Karpas-422 (cell line): ENCODE measurements around the gene STK32B. TPM values are rescaled to one million over a fixed set of nuclear protein-coding genes. Genes with fewer than 3 reads are reported as not detected.

Source experiments
- DNase-seq: peaks from one replicate; pipeline ENCODE4 v3.0.0-alpha.2; 2015
- H2AFZ ChIP-seq: fragments of 200-600 bp; sonication (generic); 2 replicates; pipeline ENCODE4 v1.6.1; 2014; ENCODE audit warnings: antibody characterized with exemption, low read length, mixed read lengths
- H3K27ac ChIP-seq: fragments of 200-600 bp; sonication (generic); 2 replicates; pipeline ENCODE4 v1.5.1; 2014; ENCODE audit warnings: mild to moderate bottlenecking, low read length, moderate library complexity
- H3K27me3 ChIP-seq: fragments of 200-600 bp; sonication (generic); 2 replicates; pipeline ENCODE4 v1.6.1; 2014; ENCODE audit warnings: low read length, mixed read lengths
- H3K36me3 ChIP-seq: fragments of 200-600 bp; sonication (generic); 2 replicates; pipeline ENCODE4 v1.6.1; 2014; ENCODE audit warnings: low read length, mixed read lengths; ENCODE audit not compliant: insufficient read depth
- H3K4me1 ChIP-seq: fragments of 200-600 bp; sonication (generic); 2 replicates; pipeline ENCODE4 v1.6.1; 2014; ENCODE audit warnings: mild to moderate bottlenecking, low read length, mixed read lengths
- H3K4me2 ChIP-seq: fragments of 200-600 bp; sonication (generic); 2 replicates; pipeline ENCODE4 v1.6.1; 2014; ENCODE audit warnings: low read length, low read depth, mild to moderate bottlenecking; ENCODE audit not compliant: poor library complexity, severe bottlenecking
- H3K4me3 ChIP-seq: fragments of 200-600 bp; sonication (generic); 2 replicates; pipeline ENCODE4 v1.5.1; 2014; ENCODE audit warnings: mild to moderate bottlenecking, antibody characterized with exemption, low read length, mixed read lengths
- H3K79me2 ChIP-seq: fragments of 200-600 bp; sonication (generic); 2 replicates; pipeline ENCODE4 v1.6.1; 2014; ENCODE audit warnings: mild to moderate bottlenecking, low read length, mixed read lengths
- H3K9ac ChIP-seq: fragments of 200-600 bp; sonication (generic); 2 replicates; pipeline ENCODE4 v1.6.0; 2014; ENCODE audit warnings: low read length
- H3K9me2 ChIP-seq: fragments of 200-600 bp; sonication (generic), shearing (Covaris generic); replicated peaks from 2 replicates; pipeline ENCODE4 v1.6.0; 2014; ENCODE audit warnings: mild to moderate bottlenecking, low read length, moderate library complexity; ENCODE audit not compliant: insufficient read depth
- H3K9me3 ChIP-seq: fragments of 300-700, 200-600 bp; sonication (generic); 2 replicates; pipeline ENCODE4 v1.6.1; 2014; ENCODE audit warnings: low read length, mixed read lengths
- H4K20me1 ChIP-seq: fragments of 200-600 bp; sonication (generic); 2 replicates; pipeline ENCODE4 v1.6.1; 2014; ENCODE audit warnings: mild to moderate bottlenecking, antibody characterized with exemption, low read length, low read depth; ENCODE audit not compliant: insufficient read depth
- total RNA-seq: library from RNA; depleted of rRNA; stranded (reverse); fragments of >200 nt; shearing (Covaris generic); gene quantifications from 2 replicates; pipeline ENCODE4 v1.2.3, GENCODE V29; 2014; ENCODE audit warnings: low replicate concordance

The STK32B gene
- total RNA-seq, 1 experiment from 2014 or later: not detected

GRCh38 chr4:5218376-5219069 lies 167.2 kb downstream of the STK32B start:
- no peak overlapping the region for H3K4me2 ChIP-seq
- H3K9me3 ChIP-seq: no peaks in the 10 kb centered on the region
- DNase-seq: no peak
- H3K36me3 ChIP-seq: no peaks in the 10 kb centered on the region
- H3K9me2 ChIP-seq: no peaks in the 10 kb centered on the region; the same call in 1 of the 2 replicates
- H4K20me1 ChIP-seq: no peaks in the 10 kb centered on the region
- no peaks in the 10 kb centered on the region for H3K79me2 ChIP-seq
- no peak overlapping the region for H3K27ac ChIP-seq
- no peak overlapping the region for H3K4me3 ChIP-seq
- no peaks in the 10 kb centered on the region for H3K27me3 ChIP-seq
- H3K9ac ChIP-seq: no peak overlapping the region
- H3K4me1 ChIP-seq: no peaks in the 10 kb centered on the region
- no peak overlapping the region for H2AFZ ChIP-seq

GRCh38 chr4:5220028-5220427 lies 168.7 kb downstream of the STK32B start:
- Histone ChIP-seq H3K27me3 (no peaks in the 10 kb centered on the region), H3K79me2 (no peaks in the 10 kb centered on the region), H4K20me1 (no peaks in the 10 kb centered on the region), H3K4me1 (no peaks in the 10 kb centered on the region), H3K9ac (no peak overlapping the region), H3K4me3 (no peak overlapping the region), H2AFZ (no peak overlapping the region), H3K4me2 (no peak overlapping the region), H3K36me3 (no peaks in the 10 kb centered on the region), H3K9me3 (no peaks in the 10 kb centered on the region), H3K9me2 (no peaks in the 10 kb centered on the region; the same call in 1 of the 2 replicates), H3K27ac (no peak overlapping the region)
- peak; percentile 49 for DNase-seq

GRCh38 chr4:5222047-5222446 lies 170.8 kb downstream of the STK32B start:
- H3K27me3 ChIP-seq: no peaks in the 10 kb centered on the region
- H3K27ac ChIP-seq: no peak overlapping the region

GRCh38 chr4:5222951-5223350 lies 171.7 kb downstream of the STK32B start:
- H3K9ac ChIP-seq: no peak overlapping the region
- H4K20me1 ChIP-seq: no peaks in the 10 kb centered on the region
- H3K4me2 ChIP-seq: no peak overlapping the region
- H3K27me3 ChIP-seq: no peaks in the 10 kb centered on the region
- H3K9me2 ChIP-seq: no peaks in the 10 kb centered on the region
- no peak overlapping the region for H3K27ac ChIP-seq
- no peaks in the 10 kb centered on the region for H3K36me3 ChIP-seq
- no peaks in the 10 kb centered on the region for H3K79me2 ChIP-seq
- H3K4me3 ChIP-seq: no peak overlapping the region
- no peaks in the 10 kb centered on the region for H3K9me3 ChIP-seq
- H3K4me1 ChIP-seq: no peaks in the 10 kb centered on the region
- no peak for DNase-seq
- H2AFZ ChIP-seq: no peak overlapping the region

More at GRCh38 chr4:5222047-5222446, 170.8 kb downstream of the STK32B start:
- no peak overlapping the region for H2AFZ ChIP-seq
- H3K4me3 ChIP-seq: no peak overlapping the region
- H4K20me1 ChIP-seq: no peaks in the 10 kb centered on the region
- no peak overlapping the region for H3K4me2 ChIP-seq
- no peaks in the 10 kb centered on the region for H3K36me3 ChIP-seq
- no peaks in the 10 kb centered on the region for H3K9me3 ChIP-seq
- no peaks in the 10 kb centered on the region; the same call in 1 of the 2 replicates for H3K9me2 ChIP-seq
- H3K9ac ChIP-seq: no peak overlapping the region
- no peaks in the 10 kb centered on the region for H3K79me2 ChIP-seq
- no peak for DNase-seq
- H3K4me1 ChIP-seq: no peaks in the 10 kb centered on the region

GRCh38 chr4:5224340-5224739 lies 173.1 kb downstream of the STK32B start:
- Histone ChIP-seq H2AFZ (no peak overlapping the region), H3K4me1 (no peaks in the 10 kb centered on the region), H4K20me1 (no peaks in the 10 kb centered on the region), H3K9me2 (no peaks in the 10 kb centered on the region), H3K79me2 (no peaks in the 10 kb centered on the region), H3K9me3 (no peaks in the 10 kb centered on the region), H3K9ac (no peak overlapping the region), H3K27ac (no peak overlapping the region), H3K27me3 (no peaks in the 10 kb centered on the region), H3K4me2 (no peak overlapping the region), H3K4me3 (no peak overlapping the region), H3K36me3 (no peaks in the 10 kb centered on the region)
- no peak for DNase-seq

GRCh38 chr4:5232549-5232948 lies 181.3 kb downstream of the STK32B start:
- Histone ChIP-seq H3K36me3 (no peaks in the 10 kb centered on the region), H4K20me1 (no peaks in the 10 kb centered on the region), H3K9ac (no peak overlapping the region), H3K27me3 (no peaks in the 10 kb centered on the region), H3K9me3 (no peaks in the 10 kb centered on the region), H3K4me3 (no peak overlapping the region), H3K79me2 (no peaks in the 10 kb centered on the region), H3K4me2 (no peak overlapping the region), H2AFZ (no peak overlapping the region), H3K4me1 (no peaks in the 10 kb centered on the region), H3K9me2 (no peaks in the 10 kb centered on the region), H3K27ac (no peak overlapping the region)
- DNase-seq: no peak

- no peak overlapping the region for H2AFZ ChIP-seq
- no peak for DNase-seq
- no peak overlapping the region for H3K9ac ChIP-seq
- H3K9me2 ChIP-seq: no peaks in the 10 kb centered on the region
- no peaks in the 10 kb centered on the region for H3K36me3 ChIP-seq
- no peak overlapping the region for H3K27ac ChIP-seq
- H4K20me1 ChIP-seq: no peaks in the 10 kb centered on the region
- H3K9me3 ChIP-seq: no peaks in the 10 kb centered on the region
- no peak overlapping the region for H3K4me2 ChIP-seq
- H3K4me1 ChIP-seq: no peaks in the 10 kb centered on the region
- H3K4me3 ChIP-seq: no peak overlapping the region
- no peaks in the 10 kb centered on the region for H3K27me3 ChIP-seq
- H3K79me2 ChIP-seq: no peaks in the 10 kb centered on the region
These were observed 185.9 kb downstream of the STK32B start for GRCh38 chr4:5237086-5237660.

- H3K9ac ChIP-seq: no peak overlapping the region
These were observed 186.9 kb downstream of the STK32B start for GRCh38 chr4:5238173-5238572.

More at GRCh38 chr4:5238173-5238572, 186.9 kb downstream of the STK32B start:
- H3K4me3 ChIP-seq: no peak overlapping the region
- H3K9me3 ChIP-seq: no peaks in the 10 kb centered on the region
- no peaks in the 10 kb centered on the region for H4K20me1 ChIP-seq
- H3K79me2 ChIP-seq: no peaks in the 10 kb centered on the region
- H3K4me2 ChIP-seq: no peak overlapping the region
- no peaks in the 10 kb centered on the region for H3K4me1 ChIP-seq
- H3K27ac ChIP-seq: no peak overlapping the region
- H3K27me3 ChIP-seq: no peaks in the 10 kb centered on the region
- no peak overlapping the region for H2AFZ ChIP-seq
- no peak for DNase-seq
- no peaks in the 10 kb centered on the region for H3K36me3 ChIP-seq
- H3K9me2 ChIP-seq: no peaks in the 10 kb centered on the region
